ENCODE measurements around the gene KIAA0753. TPM values are rescaled to one million over a fixed set of nuclear protein-coding genes. Genes with fewer than 3 reads are reported as not detected.
"Not testable (repeated sequence)": the region's sequence is repeated elsewhere in the genome, so short reads cannot be mapped to it uniquely, and the experiment has no call there.

The KIAA0753 gene
- total RNA-seq, 1 donor from 2014 or later, result 22.5 TPM

- DNase-seq (ENCODE audit: low spot score) (no peak), ATAC-seq (no peak)
- intact Hi-C loops (cut with DNase I), result no loop called here
Observed at GRCh38 chr17:6577686-6578263, 62.7 kb downstream of the KIAA0753 start.

GRCh38 chr17:6576038-6576785 is 64.3 kb downstream of the KIAA0753 start:
- intact Hi-C loops (cut with DNase I), result no loop called here
- no peak for DNase-seq (ENCODE audit: low spot score)
- ATAC-seq, result no peak

- ATAC-seq (peak; percentile 10), DNase-seq (ENCODE audit: low spot score) (no peak)
- intact Hi-C loops (cut with DNase I), result no loop called here
Observed at GRCh38 chr17:6575596-6575988, 64.9 kb downstream of the KIAA0753 start.

- ATAC-seq (peak; percentile 78), DNase-seq (ENCODE audit: low spot score) (no peak)
- intact Hi-C loops (cut with DNase I), result no loop called here
Observed at GRCh38 chr17:6574687-6575595, 65.6 kb downstream of the KIAA0753 start.

- intact Hi-C loops (cut with DNase I), result no loop called here
- DNase-seq (ENCODE audit: low spot score) (no peak), ATAC-seq (no peak)
Observed at GRCh38 chr17:6573982-6574686, 66.4 kb downstream of the KIAA0753 start.

GRCh38 chr17:6573495-6573894 is 67.0 kb downstream of the KIAA0753 start:
- DNase-seq (ENCODE audit: low spot score); ATAC-seq; intact Hi-C loops (cut with DNase I): not testable (repeated sequence)

GRCh38 chr17:6572972-6573370 is 67.5 kb downstream of the KIAA0753 start:
- intact Hi-C loops (cut with DNase I), result no loop called here
- ATAC-seq (no peak), DNase-seq (ENCODE audit: low spot score) (no peak)

GRCh38 chr17:6571452-6571781 is 69.1 kb downstream of the KIAA0753 start:
- no peak for ATAC-seq
- intact Hi-C loops (cut with DNase I), result no loop called here
- no peak for DNase-seq (ENCODE audit: low spot score)

- intact Hi-C loops (cut with DNase I), result no loop called here
- ATAC-seq (no peak), DNase-seq (ENCODE audit: low spot score) (no peak)
Observed at GRCh38 chr17:6570731-6571451, 69.6 kb downstream of the KIAA0753 start.

GRCh38 chr17:6569370-6570285 is 70.9 kb downstream of the KIAA0753 start:
- intact Hi-C loops (cut with DNase I), result no loop called here
- no peak for ATAC-seq

GRCh38 chr17:6568184-6568758 is 72.2 kb downstream of the KIAA0753 start:
- intact Hi-C loops (cut with DNase I), result no loop called here
- ATAC-seq, result no peak
- no peak for DNase-seq (ENCODE audit: low spot score)

More at GRCh38 chr17:6569370-6570285, 70.9 kb downstream of the KIAA0753 start:
- no peak for DNase-seq (ENCODE audit: low spot score)

GRCh38 chr17:6567528-6568183 is 72.9 kb downstream of the KIAA0753 start:
- ATAC-seq (no peak), DNase-seq (ENCODE audit: low spot score) (no peak)
- intact Hi-C loops (cut with DNase I), result no loop called here

GRCh38 chr17:6561446-6561845 is 79.1 kb downstream of the KIAA0753 start:
- intact Hi-C loops (cut with DNase I), result no loop called here
- ATAC-seq (no peak), DNase-seq (ENCODE audit: low spot score) (no peak)

GRCh38 chr17:6560496-6560895 is 80.0 kb downstream of the KIAA0753 start:
- DNase-seq (ENCODE audit: low spot score), result no peak
- ATAC-seq, result no peak
- intact Hi-C loops (cut with DNase I), result no loop called here

- ATAC-seq (no peak), DNase-seq (ENCODE audit: low spot score) (peak; percentile 27)
- intact Hi-C loops (cut with DNase I), result no loop called here
Observed at GRCh38 chr17:6559753-6560215, 80.7 kb downstream of the KIAA0753 start.

- ATAC-seq (no peak), DNase-seq (ENCODE audit: low spot score) (no peak)
- intact Hi-C loops (cut with DNase I), result no loop called here
Observed at GRCh38 chr17:6558932-6559752, 81.4 kb downstream of the KIAA0753 start.
